Kidney glomerular epithelial cell (primary cell): ENCODE results near the gene LIMK1.

Experiments used
- DNase-seq: peaks from one replicate; lab custom pipeline; 2025; lab: John Stamatoyannopoulos, UW

Gene LIMK1

DNA sequence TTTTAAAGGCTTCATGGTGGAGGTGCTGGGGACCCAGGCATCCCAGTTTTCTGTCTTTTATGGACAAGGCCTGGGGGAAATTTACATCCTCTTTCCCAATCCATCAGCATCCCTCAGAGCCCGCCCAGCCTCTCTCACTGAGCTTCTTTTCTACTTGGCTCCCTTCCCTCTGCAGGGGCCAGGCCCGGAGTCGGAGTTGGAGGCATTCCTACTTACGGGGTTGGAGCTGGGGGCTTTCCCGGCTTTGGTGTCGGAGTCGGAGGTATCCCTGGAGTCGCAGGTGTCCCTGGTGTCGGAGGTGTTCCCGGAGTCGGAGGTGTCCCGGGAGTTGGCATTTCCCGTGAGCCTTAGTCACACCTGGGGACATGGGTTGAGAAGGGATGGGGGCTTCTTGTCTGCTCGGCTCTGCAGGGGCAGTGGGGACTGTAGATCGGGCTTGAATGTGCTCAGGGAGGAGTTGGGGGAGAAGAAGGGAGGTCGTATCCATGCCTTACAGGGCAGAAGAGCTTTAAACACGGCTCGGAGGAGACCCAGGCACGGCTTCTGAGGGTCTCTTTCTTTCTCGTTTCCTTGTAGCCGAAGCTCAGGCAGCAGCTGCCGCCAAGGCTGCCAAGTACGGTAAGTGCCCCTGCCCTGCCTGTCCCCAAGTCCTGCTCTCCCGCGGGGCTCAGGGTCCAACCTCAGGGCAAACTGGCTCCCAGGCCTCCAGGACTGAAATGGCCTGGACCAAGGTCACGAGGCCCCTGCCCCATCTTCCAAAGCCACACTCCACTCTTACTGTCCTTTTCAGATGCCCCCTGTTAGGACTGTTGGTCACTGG lies 27.3 kb upstream of the LIMK1 start:
- DNase-seq, result no peak

DNA sequence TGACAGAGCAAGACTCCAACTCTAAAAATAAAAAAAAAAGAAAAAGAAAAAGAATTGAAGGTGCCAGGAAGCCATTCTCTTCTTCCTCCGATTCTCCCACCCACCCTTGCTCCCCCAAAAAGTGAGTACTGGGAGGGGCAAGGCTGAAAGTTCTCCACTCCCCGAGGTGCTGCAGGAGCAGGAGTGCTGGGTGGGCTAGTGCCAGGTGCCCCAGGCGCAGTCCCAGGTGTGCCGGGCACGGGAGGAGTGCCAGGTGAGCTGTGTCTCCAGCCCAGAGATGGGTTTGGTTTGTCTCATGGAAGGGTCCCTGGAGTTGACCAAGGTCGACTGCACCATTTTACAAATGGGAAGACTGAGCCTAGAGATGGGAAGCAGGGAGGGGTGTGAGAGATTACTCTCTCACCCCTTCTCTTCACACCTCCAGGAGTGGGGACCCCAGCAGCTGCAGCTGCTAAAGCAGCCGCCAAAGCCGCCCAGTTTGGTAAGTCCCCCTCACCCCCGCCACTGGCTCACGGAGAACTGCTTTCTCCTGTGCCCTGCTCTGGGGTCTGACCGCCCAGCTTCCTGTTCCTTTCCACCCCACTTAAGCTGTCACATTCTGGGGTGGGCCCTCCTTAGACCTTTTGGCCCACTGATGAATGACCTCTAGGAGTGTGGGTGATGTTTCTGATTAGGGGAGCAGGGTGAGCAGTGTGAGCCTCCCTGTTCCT lies 26.2 kb upstream of the LIMK1 start:
- DNase-seq, result no peak

DNA sequence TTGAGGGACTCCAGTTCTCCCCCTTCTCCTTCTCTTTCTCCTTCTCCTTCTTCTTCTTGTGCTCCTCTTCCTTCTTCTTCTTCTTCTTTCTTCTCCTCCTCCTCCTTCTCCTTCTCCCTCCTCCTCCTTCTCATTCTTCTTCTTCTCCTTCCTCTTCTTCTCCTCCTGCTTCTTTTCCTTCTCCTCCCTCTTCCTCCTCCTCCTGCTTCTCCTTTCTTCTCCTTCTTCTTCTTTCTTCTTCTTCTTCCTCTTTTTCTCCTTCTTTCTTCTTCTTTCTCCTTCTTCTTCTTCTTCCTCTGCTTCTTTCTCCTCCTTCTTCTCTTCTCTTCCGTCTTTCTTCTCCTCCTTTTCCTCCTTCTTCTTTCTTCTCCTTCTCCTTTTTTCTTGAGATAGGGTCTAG lies 25.6 kb upstream of the LIMK1 start:
- DNase-seq, result no peak

DNA sequence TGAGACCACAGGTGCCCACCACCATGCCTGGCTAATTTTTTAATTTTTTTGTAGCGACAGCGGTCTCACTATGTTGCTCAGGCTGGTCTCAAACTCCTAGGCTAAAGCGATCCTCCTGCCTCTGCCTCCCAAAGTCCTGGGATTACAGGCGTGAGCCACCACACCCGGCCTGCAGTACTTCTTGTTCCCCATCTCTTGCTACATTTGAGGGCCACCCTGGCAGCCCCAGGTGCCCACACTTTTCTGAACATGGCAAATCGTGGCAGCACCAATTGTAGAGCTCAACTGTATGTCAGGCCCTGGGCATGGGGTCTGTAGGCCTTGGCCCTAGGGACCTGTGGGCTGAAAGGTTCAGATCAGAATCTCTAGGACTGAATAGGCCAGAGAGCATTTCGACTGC lies 25.1 kb upstream of the LIMK1 start:
- DNase-seq, result no peak

DNA sequence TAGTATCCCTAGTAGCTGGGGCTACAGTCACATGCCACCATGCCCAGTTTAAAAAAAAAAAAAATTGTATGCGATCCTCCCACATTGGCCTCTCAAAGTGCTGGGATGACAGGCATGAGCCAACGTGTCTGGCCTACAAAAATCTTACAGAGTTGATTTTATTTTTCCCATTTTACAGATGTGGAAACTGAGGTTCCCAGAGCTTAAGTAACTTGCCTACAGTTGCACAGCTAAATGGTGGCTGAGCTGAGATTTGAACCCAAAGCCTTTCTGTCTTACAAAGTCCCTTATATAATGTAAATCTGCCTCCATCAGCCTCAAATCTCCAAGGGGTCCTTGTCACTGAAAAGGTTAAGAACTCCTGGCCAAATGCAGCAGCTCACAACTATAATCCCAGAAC lies 24.6 kb upstream of the LIMK1 start:
- DNase-seq, result no peak

DNA sequence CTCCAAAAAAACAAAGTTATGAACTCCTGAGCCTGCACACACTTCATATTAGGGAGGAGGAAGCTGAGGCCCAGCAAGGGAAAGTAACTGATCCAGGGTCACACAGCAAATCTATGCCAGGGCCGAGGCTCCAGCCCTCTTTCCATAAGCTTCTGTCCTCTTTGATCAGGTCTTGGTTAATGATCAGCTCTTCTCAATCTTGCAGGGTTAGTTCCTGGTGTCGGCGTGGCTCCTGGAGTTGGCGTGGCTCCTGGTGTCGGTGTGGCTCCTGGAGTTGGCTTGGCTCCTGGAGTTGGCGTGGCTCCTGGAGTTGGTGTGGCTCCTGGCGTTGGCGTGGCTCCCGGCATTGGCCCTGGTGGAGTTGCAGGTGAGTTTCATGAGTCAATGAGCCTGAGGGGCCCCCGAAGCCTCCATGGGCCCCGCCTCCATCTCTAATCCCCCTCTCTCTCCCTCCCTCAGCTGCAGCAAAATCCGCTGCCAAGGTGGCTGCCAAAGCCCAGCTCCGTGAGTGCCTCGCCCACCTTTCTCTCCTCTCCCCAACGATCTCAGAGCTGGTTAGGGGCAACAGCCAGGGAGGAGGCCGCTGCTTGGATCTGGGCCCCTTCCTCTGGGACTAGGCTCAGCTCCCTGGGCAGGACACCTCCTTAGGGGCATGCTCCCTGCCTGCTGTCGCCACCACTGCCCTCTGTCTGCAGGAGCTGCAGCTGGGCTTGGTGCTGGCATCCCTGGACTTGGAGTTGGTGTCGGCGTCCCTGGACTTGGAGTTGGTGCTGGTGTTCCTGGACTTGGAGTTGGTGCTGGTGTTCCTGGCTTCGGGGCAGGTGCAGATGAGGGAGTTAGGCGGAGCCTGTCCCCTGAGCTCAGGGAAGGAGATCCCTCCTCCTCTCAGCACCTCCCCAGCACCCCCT lies 23.7 kb upstream of the LIMK1 start:
- no peak for DNase-seq

DNA sequence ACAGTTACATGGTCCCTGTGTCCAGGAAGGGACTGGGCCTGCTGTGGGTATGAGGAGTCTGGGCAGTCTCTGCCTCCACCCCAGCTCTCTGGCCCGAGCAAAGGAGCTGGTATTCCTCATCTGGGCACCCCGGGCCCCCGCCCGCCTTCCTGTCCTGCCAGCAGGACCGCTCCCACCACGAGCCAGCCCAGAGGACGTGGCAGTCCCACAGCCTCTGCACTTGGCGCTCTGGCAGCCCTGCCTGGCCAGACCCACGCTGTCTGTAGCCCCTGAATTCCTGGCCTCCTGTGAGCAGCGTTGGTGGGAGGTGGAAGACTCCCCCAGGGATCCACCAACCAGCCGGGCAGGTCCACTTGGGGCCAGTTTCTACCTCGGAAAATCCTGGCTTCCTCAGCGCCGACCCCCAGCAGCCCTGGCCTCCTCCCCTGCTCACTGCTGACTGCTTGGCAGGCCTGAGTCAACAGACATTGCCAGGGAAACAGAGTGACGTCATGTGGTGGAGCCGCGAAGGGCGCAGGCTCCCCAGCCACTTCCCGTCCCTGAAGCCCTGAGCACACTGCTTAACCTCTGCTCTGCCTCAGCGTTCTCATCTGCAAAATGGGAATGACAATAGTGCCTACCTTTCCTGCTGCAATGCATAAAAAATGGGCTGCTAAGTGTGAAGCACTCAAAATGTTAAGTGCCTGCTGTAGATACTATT lies 21.6 kb upstream of the LIMK1 start:
- peak; percentile 94 for DNase-seq

DNA sequence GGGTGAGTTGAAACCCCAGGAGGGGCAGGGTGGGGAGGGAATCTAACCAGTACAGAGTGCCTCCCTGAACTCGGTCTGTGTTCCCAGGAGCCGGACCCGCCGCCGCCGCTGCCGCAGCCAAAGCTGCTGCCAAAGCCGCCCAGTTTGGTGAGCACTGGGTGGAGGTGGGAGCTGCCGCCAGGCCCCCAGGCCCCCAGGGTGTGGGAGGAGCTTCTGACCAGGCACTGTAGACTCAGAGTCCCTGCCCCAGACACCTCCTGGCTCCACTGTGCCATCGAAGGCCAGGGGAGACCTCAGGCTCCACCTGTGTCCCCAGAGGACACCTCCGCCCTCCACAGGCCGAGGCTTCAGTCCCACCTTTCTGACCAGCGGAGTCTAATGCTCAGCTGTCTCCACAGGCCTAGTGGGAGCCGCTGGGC lies 20.4 kb upstream of the LIMK1 start:
- DNase-seq, result no peak

DNA sequence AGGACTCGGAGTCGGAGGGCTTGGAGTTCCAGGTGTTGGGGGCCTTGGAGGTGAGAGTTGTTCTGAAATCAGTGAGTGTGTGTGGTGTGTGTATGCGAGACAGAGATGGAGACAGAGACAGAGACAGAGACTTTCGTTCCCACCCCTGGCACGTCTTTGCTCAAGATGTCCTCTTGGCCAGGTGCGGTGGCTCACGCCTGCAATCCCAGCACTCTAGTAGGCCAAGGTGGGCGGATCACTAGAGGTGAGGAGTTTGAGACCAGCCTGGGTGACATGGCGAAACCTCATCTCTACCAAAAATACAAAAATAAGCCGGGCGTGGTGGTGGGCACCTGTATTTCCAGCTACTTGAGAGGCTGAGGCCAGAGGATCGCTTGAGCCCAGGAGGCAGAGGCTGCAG lies 20.0 kb upstream of the LIMK1 start:
- no peak for DNase-seq

DNA sequence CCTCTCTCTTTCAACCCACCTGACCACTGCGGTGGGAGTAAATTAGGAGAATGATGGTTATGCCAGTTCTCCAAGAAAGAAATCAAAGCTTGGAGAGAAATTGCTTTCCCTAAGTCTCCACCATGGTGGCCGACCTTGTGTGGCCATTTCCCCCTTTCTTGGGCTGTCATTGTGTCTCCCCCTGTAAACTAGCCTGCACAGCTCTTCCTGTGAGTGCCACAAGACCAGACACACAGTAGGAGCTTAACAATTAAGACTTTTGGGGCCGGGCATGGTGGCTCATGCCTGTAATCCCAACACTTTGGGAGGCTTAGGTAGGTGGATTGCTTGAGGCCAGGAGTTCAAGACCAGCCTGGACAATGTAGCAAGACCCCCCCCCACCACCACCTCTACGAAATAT lies 18.9 kb upstream of the LIMK1 start:
- no peak for DNase-seq

DNA sequence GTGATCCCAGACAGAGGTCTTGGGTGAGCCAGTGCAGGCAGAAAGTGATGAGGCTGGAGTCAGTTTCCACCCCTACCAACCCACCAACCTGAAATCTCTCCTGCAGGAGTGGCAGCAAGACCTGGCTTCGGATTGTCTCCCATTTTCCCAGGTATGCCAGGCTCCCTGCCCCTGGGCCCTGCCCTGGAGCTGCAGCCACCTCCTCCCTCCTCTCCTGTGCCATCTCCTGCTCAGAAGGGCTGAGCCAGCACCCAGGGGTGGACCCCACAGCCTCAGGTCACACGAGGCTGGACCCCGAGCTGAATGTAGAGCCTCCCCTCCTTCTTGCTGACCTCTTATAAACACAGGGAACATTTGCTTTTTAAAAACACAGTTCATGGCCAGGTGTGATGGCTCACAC lies 17.0 kb upstream of the LIMK1 start:
- DNase-seq, result no peak

DNA sequence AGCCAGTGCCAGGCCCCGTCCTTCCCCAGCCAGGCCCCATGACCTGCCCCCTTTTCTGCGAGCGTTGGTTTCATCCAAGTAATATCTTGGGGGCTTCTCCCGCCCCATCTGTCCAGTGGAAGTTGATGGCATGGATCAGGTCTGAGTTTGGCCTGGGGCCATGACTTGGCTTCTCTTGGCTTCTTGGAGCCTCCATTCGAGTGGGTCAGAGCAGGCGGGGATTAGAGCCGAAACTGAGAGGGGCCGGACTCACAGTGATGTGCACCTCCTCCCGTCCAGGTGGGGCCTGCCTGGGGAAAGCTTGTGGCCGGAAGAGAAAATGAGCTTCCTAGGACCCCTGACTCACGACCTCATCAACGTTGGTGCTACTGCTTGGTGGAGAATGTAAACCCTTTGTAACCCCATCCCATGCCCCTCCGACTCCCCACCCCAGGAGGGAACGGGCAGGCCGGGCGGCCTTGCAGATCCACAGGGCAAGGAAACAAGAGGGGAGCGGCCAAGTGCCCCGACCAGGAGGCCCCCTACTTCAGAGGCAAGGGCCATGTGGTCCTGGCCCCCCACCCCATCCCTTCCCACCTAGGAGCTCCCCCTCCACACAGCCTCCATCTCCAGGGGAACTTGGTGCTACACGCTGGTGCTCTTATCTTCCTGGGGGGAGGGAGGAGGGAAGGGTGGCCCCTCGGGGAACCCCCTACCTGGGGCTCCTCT lies 15.1 kb upstream of the LIMK1 start:
- no peak for DNase-seq

DNA sequence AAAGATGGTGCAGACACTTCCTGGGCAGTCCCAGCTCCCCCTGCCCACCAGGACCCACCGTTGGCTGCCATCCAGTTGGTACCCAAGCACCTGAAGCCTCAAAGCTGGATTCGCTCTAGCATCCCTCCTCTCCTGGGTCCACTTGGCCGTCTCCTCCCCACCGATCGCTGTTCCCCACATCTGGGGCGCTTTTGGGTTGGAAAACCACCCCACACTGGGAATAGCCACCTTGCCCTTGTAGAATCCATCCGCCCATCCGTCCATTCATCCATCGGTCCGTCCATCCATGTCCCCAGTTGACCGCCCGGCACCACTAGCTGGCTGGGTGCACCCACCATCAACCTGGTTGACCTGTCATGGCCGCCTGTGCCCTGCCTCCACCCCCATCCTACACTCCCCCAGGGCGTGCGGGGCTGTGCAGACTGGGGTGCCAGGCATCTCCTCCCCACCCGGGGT lies 14.5 kb upstream of the LIMK1 start:
- no peak for DNase-seq

DNA sequence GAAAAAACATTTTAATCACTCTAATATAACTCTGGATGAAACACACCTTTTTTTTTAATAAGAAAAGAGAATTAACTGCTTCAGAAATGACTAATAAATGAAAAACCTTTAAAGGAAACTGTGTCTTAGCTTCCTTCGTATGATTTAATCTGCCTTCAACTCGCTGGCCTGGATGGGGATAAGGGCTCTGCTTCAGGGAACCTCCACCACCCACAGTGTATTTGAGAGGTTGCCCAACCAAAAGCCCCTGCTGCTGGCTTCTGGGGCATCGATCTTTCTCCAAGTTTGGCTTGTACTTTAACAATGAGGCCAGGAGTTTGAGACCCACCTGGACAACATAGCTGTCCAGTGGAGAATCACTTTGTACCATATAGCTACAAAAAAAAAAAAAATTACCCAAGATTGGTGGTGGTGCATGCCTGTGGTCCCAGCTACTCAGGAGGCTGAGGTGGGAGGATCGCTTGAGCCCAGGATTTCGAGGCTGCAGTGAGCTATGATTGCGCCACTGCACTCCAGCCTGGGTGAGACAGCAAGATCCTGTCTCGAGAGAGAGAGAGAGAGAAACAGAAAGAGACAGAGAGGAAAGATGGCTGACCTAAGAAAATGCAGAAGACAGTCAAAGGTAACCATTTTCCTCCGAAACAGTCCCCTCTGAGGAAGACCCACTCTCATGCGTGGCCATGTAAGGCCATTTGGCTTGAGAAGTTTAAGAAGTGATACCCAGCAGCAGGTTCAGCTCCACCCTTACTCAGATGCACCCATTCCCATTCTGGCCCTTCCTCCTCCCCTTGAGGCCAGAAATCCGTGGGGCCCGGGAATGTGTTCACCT lies 13.6 kb upstream of the LIMK1 start:
- DNase-seq, result no peak

DNA sequence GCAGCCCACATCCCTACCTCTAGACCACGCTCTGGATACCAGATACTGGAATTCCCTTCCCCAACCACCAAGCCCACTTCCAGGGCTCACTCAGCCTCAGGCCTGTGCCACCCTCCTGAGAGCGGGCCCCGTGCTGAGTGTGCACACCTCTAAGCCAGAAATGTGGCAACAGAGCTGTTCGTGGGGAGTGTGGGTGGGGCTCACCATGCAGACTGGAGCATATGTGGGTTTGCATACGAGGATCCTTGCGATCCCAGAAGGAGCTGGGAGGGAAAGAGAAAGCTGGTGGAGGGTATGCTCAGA lies 13.0 kb upstream of the LIMK1 start:
- no peak for DNase-seq

DNA sequence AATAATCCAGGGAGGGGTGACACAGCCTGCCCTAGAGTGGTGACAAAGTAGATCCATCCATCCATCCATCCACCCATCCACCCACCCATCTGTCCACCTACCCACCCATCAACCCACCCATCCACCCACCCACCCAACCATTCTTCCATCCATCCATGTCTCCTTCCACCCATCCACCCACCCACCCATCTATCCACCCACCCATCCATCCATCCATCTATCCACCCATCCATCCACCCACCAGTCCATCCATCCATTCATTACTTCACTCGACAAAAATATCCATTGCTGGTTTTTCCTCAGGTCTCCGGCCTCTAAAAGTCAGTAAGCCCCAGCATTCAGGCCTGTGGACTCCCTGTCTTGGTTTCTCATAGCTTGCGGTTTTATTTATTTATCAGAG lies 12.5 kb upstream of the LIMK1 start:
- DNase-seq, result no peak

DNA sequence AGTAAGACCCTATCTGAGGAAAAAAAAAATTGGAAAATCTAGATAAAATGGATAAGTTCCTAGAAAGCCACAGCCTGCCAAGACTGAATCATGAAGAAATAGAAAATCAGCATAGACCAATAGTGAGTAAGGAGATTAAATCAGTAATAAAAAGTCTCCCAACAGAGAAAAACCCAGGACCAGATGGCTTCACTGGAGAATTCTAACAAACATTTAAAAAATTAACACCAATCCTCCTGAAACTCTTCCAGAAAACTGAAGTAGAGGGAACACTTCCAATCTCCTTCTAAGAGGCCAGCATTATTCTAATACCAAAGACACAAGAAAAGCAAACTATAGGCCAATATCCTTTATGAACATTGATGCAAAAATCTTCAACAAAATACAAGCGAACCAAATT lies 8.8 kb upstream of the LIMK1 start:
- no peak for DNase-seq

DNA sequence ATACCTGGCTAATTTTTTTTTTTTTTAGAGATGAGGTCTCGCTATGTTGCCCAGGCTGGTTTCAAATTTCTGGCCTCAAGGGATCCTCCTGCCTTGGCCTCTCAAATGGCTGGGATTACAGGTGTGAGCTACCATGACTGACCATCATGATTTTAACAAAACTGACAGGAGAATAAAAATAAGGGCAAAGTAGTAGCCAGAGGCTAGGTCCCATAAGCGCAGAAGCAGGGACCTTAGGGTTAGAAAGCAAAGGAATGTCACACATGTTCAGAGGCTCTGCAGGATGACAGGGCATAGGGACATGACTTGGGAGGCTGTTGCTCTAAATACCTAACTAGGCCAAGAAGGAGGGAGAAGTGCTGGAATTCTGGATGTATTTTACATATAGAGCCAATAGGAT lies 5.1 kb upstream of the LIMK1 start:
- no peak for DNase-seq

DNA sequence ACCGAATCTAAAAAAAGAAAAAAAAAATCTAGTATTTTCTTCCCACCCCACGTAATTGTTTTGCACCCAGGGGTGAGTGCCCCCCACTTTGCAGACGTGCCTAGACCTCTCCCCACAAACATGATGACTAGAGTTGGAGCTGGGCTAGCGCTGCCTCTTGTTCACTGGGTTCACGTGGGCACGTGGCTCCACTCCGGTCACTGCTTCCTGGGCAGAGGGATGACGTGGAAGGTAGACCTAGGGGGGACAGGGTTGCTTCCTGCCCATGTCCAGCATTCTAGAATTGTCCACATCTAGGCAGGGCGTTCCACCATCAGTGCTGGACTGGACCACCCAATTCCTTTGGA lies 861 bp upstream of the LIMK1 start:
- DNase-seq, result no peak

DNA sequence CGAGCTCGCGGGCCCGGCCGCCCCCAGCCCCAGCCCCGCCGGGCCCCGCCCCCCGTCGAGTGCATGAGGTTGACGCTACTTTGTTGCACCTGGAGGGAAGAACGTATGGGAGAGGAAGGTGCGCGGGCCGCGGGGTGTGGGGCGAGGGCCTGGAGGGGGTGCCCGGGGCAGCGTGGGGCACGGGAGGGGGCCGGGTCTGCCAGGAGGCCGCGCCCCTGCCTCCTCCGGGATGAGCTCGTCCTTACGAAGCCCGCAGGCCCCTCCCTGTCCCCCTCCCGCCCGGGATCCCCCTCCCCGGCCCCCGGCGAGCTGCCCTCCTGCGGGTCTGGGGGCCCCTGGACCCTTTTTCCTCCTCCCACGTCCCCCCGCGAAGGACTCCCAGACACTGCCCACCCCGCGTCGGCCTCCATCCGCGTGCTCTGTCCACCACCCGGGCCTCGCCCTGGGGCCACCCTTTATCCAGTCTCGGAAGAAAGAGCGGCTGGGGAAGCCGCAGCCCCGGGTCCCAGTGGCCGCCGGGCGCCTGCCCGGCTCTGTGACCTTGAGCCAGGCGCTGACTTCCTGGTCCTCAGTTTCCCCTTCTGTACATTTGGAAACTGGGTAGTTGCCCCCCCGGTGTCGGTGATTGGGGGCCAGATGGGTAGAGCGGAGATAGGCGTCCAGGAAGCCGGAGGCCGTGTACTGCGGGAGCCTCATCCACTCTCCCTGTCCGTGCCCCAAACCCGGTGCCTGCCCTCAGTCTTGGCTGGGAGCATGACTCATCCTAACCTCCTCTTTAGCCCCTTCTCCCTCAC lies 521 bp downstream of the LIMK1 start:
- DNase-seq, result peak; percentile 26
